Body of pancreas (tissue), 4 donors: ENCODE results near the gene MORC1. TPM values are rescaled to one million over a fixed set of nuclear protein-coding genes. Genes with fewer than 3 reads are reported as not detected.
A peak's percentile ranks its signal among the peaks of the same experiment; 100 is the strongest.

Source experiments
- ATAC-seq: fragments of 150-250 bp; one replicate; pipeline ENCODE4 v1.9.1; 2016
- DNase-seq, 4 donors: peaks; one replicate each; pipeline ENCODE4 v3.0.0-alpha.2; 2019
- H3K27ac ChIP-seq, 4 donors: fragments of 200-600 bp; sonication (generic); 1 replicate in 3 of 4; 2 replicates in 1 of 4; pipeline versions ENCODE4 v1.5.1 to v1.6.1; 2016 to 2019; ENCODE audit warnings: mild to moderate bottlenecking in 1 of 4, mixed read lengths in 1 of 4, moderate library complexity in 1 of 4
- H3K27me3 ChIP-seq, 2 donors: fragments of 200-600 bp; sonication (generic); one replicate each; pipeline ENCODE4 v1.6.0; 2016; ENCODE audit warnings: mild to moderate bottlenecking in 1 of 2
- H3K36me3 ChIP-seq, 2 donors: fragments of 200-600 bp; sonication (generic); replicated peaks in 1 of 2; 2 replicates each; pipeline ENCODE4 v1.5.1; 2016; ENCODE audit warnings: low read depth in 2 of 2; ENCODE audit not compliant: insufficient read depth in 1 of 2
- H3K4me1 ChIP-seq: fragments of 200-600 bp; sonication (generic); one replicate; pipeline ENCODE4 v1.6.0; 2016
- H3K4me3 ChIP-seq, 2 donors: fragments of 200-600 bp; sonication (generic); 1 replicate in 1 of 2; 2 replicates in 1 of 2; pipeline ENCODE4 v1.5.1; 2016 to 2019
- H3K9me3 ChIP-seq, 3 donors: fragments of 200-600 bp; sonication (generic); 1 replicate in 2 of 3; 2 replicates in 1 of 3; pipeline ENCODE4 v1.5.1; 2016
- CTCF ChIP-seq, 7 experiments: fragments of 450-650 bp in 4 of 7; fragments of 200-600 bp in 3 of 7; sonication (generic) in 3 of 7; IDR thresholded peaks; one replicate each; pipeline ENCODE4 v1.5.1; 2016 to 2019; ENCODE audit warnings: antibody characterized with exemption in 7 of 7
- POLR2A ChIP-seq, 3 donors: fragments of 450-650 bp; IDR thresholded peaks; one replicate each; pipeline ENCODE4 v1.6.1; 2016; ENCODE audit warnings: antibody characterized with exemption in 3 of 3, mild to moderate bottlenecking in 2 of 3
- WGBS, 2 donors: methylation state at CpG; one replicate each; pipeline ENCODE4 v1.1.5; 2017; 5-methylcytosine and 5-hydroxymethylcytosine counted together
- intact Hi-C: fragments of 100-400 bp; cut with DNase I; formaldehyde crosslinking; loops from one replicate; pipeline ENCODE4 v1.15.1; 2023
- total RNA-seq, 2 donors: library from RNA; depleted of rRNA; stranded (reverse); fragments of >200 nt; gene quantifications; one replicate each; pipeline ENCODE4 v1.1.0, GENCODE V29; 2016

Gene MORC1
- total RNA-seq, 2 donors from 2014 or later, result not detected

- no peak overlapping the region for H3K27ac ChIP-seq
Observed at GRCh38 chr3:108985844-108986243, 132.1 kb downstream of the MORC1 start.

GRCh38 chr3:108983051-108983450 is 134.9 kb downstream of the MORC1 start:
- no peak for TF ChIP-seq POLR2A (IDR thresholded peaks at IDR 0.05)
- TF ChIP-seq CTCF (IDR thresholded peaks at IDR 0.05), result no peak

More at GRCh38 chr3:108985844-108986243, 132.1 kb downstream of the MORC1 start:
- Histone ChIP-seq H3K4me1 (peaks cover 6% of the 10 kb centered on the region), H3K27me3 (no peaks in the 10 kb centered on the region), H3K36me3 (no peaks in the 10 kb centered on the region), H3K9me3 (no peaks in the 10 kb centered on the region), H3K4me3 (no peak overlapping the region)
- 0% methylated on average over 1 of the region's 1 CpG for WGBS, 2 donors
- TF ChIP-seq CTCF (IDR thresholded peaks at IDR 0.05) (no peak), POLR2A (IDR thresholded peaks at IDR 0.05) (no peak)
- ATAC-seq (peak; percentile 68), DNase-seq (no peak)
- intact Hi-C loops, result no loop called here

GRCh38 chr3:108976058-108976457 is 141.9 kb downstream of the MORC1 start:
- Histone ChIP-seq H3K4me3 (no peak overlapping the region), H3K36me3 (no peaks in the 10 kb centered on the region), H3K4me1 (peaks cover 38% of the 10 kb centered on the region), H3K27me3 (no peaks in the 10 kb centered on the region), H3K9me3 (no peaks in the 10 kb centered on the region), H3K27ac (no peak overlapping the region)
- intact Hi-C loops, result no loop called here
- WGBS, 2 donors, result 38 to 50% methylated on average over 2 of the region's 2 CpGs
- ATAC-seq (no peak), DNase-seq (no peak)
- TF ChIP-seq POLR2A (IDR thresholded peaks at IDR 0.05) (no peak), CTCF (IDR thresholded peaks at IDR 0.05) (no peak)

More at GRCh38 chr3:108983051-108983450, 134.9 kb downstream of the MORC1 start:
- peaks cover 6% of the 10 kb centered on the region for H3K4me1 ChIP-seq
- H3K36me3 ChIP-seq, result no peaks in the 10 kb centered on the region
- H3K27me3 ChIP-seq, result no peaks in the 10 kb centered on the region
- H3K27ac ChIP-seq, result no peak overlapping the region
- no peak overlapping the region for H3K4me3 ChIP-seq
- no peaks in the 10 kb centered on the region for H3K9me3 ChIP-seq
- 82 to 92% methylated on average over 1 of the region's 1 CpG for WGBS, 2 donors
- ATAC-seq (peak; percentile 91), DNase-seq (peak in 1 of 4 donors; percentile 18)
- intact Hi-C loops, result no loop called here

- no peak for TF ChIP-seq CTCF (IDR thresholded peaks at IDR 0.05)
- no peak for TF ChIP-seq POLR2A (IDR thresholded peaks at IDR 0.05)
- H3K27me3 ChIP-seq, result no peaks in the 10 kb centered on the region
- H3K27ac ChIP-seq, result peak overlapping the region; percentile 50 to 79 (median 64)
- H3K9me3 ChIP-seq, result no peaks in the 10 kb centered on the region
- H3K4me1 ChIP-seq, result peaks cover 47% of the 10 kb centered on the region
- 18 to 20% methylated on average over 1 of the region's 1 CpG for WGBS, 2 donors
- ATAC-seq, result peak; percentile 61
- intact Hi-C loops, result no loop called here
- peak; percentile 14 to 52 (median 30) for DNase-seq
- H3K4me3 ChIP-seq, result no peak overlapping the region
- H3K36me3 ChIP-seq, result no peaks in the 10 kb centered on the region
Observed at GRCh38 chr3:108973019-108973418, 144.9 kb downstream of the MORC1 start.

- intact Hi-C loops, result no loop called here
- Histone ChIP-seq H3K27ac (peak overlapping the region; percentile 50 to 79 (median 64)), H3K36me3 (no peaks in the 10 kb centered on the region), H3K4me1 (peaks cover 47% of the 10 kb centered on the region), H3K27me3 (no peaks in the 10 kb centered on the region), H3K4me3 (no peak overlapping the region), H3K9me3 (no peaks in the 10 kb centered on the region)
- peak; percentile 41 to 69 (median 64) for DNase-seq
- ATAC-seq, result peak; percentile 91
- TF ChIP-seq POLR2A (IDR thresholded peaks at IDR 0.05) (no peak), CTCF (IDR thresholded peaks at IDR 0.05) (no peak)
- 26 to 35% methylated on average over 3 of the region's 3 CpGs for WGBS, 2 donors
Observed at GRCh38 chr3:108972482-108972881, 145.5 kb downstream of the MORC1 start.
